ENCODE measurements around the gene PWWP2A. TPM values are rescaled to one million over a fixed set of nuclear protein-coding genes. Genes with fewer than 3 reads are reported as not detected.
A peak's percentile ranks its signal among the peaks of the same experiment; 100 is the strongest.

Gene PWWP2A, protein sequence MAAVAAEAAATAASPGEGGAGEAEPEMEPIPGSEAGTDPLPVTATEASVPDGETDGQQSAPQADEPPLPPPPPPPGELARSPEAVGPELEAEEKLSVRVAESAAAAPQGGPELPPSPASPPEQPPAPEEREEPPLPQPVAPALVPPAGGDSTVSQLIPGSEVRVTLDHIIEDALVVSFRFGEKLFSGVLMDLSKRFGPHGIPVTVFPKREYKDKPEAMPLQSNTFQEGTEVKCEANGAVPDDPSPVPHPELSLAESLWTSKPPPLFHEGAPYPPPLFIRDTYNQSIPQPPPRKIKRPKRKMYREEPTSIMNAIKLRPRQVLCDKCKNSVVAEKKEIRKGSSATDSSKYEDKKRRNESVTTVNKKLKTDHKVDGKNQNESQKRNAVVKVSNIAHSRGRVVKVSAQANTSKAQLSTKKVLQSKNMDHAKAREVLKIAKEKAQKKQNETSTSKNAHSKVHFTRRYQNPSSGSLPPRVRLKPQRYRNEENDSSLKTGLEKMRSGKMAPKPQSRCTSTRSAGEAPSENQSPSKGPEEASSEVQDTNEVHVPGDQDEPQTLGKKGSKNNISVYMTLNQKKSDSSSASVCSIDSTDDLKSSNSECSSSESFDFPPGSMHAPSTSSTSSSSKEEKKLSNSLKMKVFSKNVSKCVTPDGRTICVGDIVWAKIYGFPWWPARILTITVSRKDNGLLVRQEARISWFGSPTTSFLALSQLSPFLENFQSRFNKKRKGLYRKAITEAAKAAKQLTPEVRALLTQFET
- 33.3 and 42.7 TPM in 2 replicates for total RNA-seq
- long read RNA-seq, partial matches to known transcripts, result 1 of 3 reads
- long read RNA-seq, other reads (novel, unspliced or antisense), result 2 of 3 reads

GRCh38 chr5:160119142-160119904, at the start of gene PWWP2A:
PWWP2A (minus strand) TSS chr5:160119450; CDS start chr5:160119388, 62 bp downstream.
- peak within 1 kb of the TSS; percentile 100 for H3K4me3 Mint-ChIP-seq (ENCODE audit: low read depth)
- H3K27me3 Mint-ChIP-seq, result no peaks in the 10 kb centered on the region
- H3K4me1 Mint-ChIP-seq (ENCODE audit: low read depth), result peaks cover 5% of the 10 kb centered on the region
- peaks cover 8% of the 10 kb centered on the region for H3K36me3 Mint-ChIP-seq (ENCODE audit: insufficient read depth)
- TF ChIP-seq, protein P1, sequence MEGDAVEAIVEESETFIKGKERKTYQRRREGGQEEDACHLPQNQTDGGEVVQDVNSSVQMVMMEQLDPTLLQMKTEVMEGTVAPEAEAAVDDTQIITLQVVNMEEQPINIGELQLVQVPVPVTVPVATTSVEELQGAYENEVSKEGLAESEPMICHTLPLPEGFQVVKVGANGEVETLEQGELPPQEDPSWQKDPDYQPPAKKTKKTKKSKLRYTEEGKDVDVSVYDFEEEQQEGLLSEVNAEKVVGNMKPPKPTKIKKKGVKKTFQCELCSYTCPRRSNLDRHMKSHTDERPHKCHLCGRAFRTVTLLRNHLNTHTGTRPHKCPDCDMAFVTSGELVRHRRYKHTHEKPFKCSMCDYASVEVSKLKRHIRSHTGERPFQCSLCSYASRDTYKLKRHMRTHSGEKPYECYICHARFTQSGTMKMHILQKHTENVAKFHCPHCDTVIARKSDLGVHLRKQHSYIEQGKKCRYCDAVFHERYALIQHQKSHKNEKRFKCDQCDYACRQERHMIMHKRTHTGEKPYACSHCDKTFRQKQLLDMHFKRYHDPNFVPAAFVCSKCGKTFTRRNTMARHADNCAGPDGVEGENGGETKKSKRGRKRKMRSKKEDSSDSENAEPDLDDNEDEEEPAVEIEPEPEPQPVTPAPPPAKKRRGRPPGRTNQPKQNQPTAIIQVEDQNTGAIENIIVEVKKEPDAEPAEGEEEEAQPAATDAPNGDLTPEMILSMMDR (IDR thresholded peaks at IDR 0.05; ENCODE audit: unreplicated experiment), result peak; percentile 25
- no peaks in the 10 kb centered on the region for H3K9me3 Mint-ChIP-seq (ENCODE audit: low read depth)
- peak; percentile 89 for DNase-seq (ENCODE audit: low spot score, unreplicated experiment)
- H3K27ac Mint-ChIP-seq, result peak within 1 kb of the TSS; percentile 97

DNA sequence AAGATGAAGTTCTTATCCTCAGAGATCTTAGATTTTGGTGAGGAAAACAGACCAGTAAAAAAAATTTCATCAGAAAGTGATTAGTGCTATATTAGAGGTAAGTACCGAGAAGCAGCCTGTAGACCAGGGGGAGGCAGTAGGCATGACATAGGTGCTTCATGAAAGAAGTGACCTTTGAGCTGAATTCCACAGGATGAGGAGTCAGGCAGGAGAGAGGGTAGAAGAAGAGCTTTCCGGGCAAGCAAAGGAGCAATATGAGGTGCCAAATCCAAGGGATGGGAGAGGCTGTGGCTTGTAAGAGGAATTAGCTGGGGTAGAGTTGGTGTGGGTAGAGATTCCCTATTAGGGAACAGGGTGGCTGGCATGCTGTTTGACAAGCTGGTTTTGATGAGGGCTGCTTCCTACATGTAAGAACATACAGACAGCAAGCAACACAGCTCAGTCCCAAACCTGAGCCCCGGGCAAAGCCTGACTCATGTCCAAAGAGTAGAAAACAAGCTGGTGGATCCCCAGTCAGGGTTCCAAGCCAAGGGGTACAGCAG, 48.4 kb upstream of the PWWP2A start:
- H3K27me3 Mint-ChIP-seq, result peaks cover 13% of the 10 kb centered on the region
- H3K27ac Mint-ChIP-seq, result no peak overlapping the region
- H3K36me3 Mint-ChIP-seq (ENCODE audit: insufficient read depth), result no peaks in the 10 kb centered on the region
- no peak for DNase-seq (ENCODE audit: low spot score, unreplicated experiment)
- peaks cover 7% of the 10 kb centered on the region for H3K4me1 Mint-ChIP-seq (ENCODE audit: low read depth)
- TF ChIP-seq, protein P1 (IDR thresholded peaks at IDR 0.05; ENCODE audit: unreplicated experiment), result no peak
- no peak overlapping the region for H3K4me3 Mint-ChIP-seq (ENCODE audit: low read depth)
- no peaks in the 10 kb centered on the region for H3K9me3 Mint-ChIP-seq (ENCODE audit: low read depth)

DNA sequence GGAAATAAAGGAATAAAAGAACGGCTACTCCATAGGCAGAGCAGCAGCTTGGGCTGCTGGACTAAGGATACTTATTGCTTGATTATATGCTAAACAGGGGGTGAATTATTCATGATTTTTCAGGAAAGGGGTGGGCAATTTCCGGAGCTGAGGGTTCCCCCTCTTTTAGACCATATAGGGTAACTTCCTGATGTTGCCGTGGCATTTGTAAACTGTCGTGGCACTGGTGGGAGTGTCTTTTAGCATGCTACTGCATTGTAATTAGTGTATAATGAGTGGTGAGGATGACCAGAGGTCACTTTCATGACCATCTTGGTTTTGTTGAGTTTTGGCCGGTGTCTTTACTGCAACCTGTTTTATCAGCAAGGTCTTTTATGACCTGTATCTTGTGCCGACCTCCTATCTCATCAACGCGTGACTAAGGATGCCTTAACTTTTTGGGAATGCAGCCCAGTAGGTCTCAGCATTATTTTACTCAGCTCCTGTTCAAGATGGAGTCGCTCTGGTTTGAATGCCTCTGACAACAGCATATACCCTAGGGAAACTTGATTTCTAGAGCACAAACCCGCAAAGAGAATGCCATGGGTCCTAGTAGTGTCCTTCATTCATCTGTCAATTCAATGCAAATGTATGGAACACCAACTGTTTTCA, 47.8 kb upstream of the PWWP2A start:
- Mint-ChIP-seq H3K27me3 (peaks cover 13% of the 10 kb centered on the region), H3K4me1 (ENCODE audit: low read depth) (peaks cover 8% of the 10 kb centered on the region), H3K4me3 (ENCODE audit: low read depth) (no peak overlapping the region), H3K36me3 (ENCODE audit: insufficient read depth) (no peaks in the 10 kb centered on the region), H3K9me3 (ENCODE audit: low read depth) (no peaks in the 10 kb centered on the region), H3K27ac (no peak overlapping the region)
- TF ChIP-seq, protein P1 (IDR thresholded peaks at IDR 0.05; ENCODE audit: unreplicated experiment), result no peak
- DNase-seq (ENCODE audit: low spot score, unreplicated experiment), result no peak

- no peak overlapping the region for H3K4me3 Mint-ChIP-seq (ENCODE audit: low read depth)
- H3K27me3 Mint-ChIP-seq, result peaks cover 13% of the 10 kb centered on the region
- TF ChIP-seq, protein P1 (IDR thresholded peaks at IDR 0.05; ENCODE audit: unreplicated experiment), result no peak
- no peaks in the 10 kb centered on the region for H3K9me3 Mint-ChIP-seq (ENCODE audit: low read depth)
- no peak overlapping the region for H3K27ac Mint-ChIP-seq
- no peak for DNase-seq (ENCODE audit: low spot score, unreplicated experiment)
- H3K36me3 Mint-ChIP-seq (ENCODE audit: insufficient read depth), result no peaks in the 10 kb centered on the region
- peaks cover 8% of the 10 kb centered on the region for H3K4me1 Mint-ChIP-seq (ENCODE audit: low read depth)
Observed at GRCh38 chr5:160166069-160166972, 47.1 kb upstream of the PWWP2A start.

Data from progenitor cell of endocrine pancreas (in vitro differentiated cells).